ENCODE data around the gene SULF2.

GRCh38 chr20:47796971-47797370 is 11.7 kb upstream of the SULF2 start:
- no peak for TF ChIP-seq CTCF (conservative IDR thresholded peaks at IDR 0.05; ENCODE audit: low read length)
- no peak for TF ChIP-seq EZH2phosphoT487 (IDR thresholded peaks at IDR 0.05; ENCODE audit: borderline replicate concordance)
